Common myeloid progenitor, CD34-positive (primary cell): ENCODE data around the gene ARHGAP42.

ENCODE experiments used
- CTCF ChIA-PET: fragments of 350-600 bp; sonication (Branson Sonifier 250); formaldehyde crosslinking; loops from one replicate; lab custom pipeline; 2021; ENCODE audit warnings: antibody characterized with exemption; lab: Charles Lee
- POLR2A ChIA-PET: fragments of 350-600 bp; sonication (Branson Sonifier 250); formaldehyde crosslinking; loops from one replicate; lab custom pipeline; 2021; ENCODE audit warnings: antibody characterized with exemption; lab: Charles Lee
- DNase-seq, 3 donors: peaks; one replicate each; pipeline versions ENCODE4 v3.0.0 to v3.0.0-alpha.2; 2013
- H3K27ac ChIP-seq, 2 experiments: 1 replicate in 1 of 2; 2 replicates in 1 of 2; pipeline ENCODE4 v1.7.0; 2013; ENCODE audit warnings: inconsistent platforms in 2 of 2, low read length in 2 of 2, mild to moderate bottlenecking in 2 of 2, low read depth in 1 of 2, moderate library complexity in 1 of 2; ENCODE audit not compliant: severe bottlenecking in 2 of 2, insufficient read depth in 1 of 2, poor library complexity in 1 of 2
- H3K27me3 ChIP-seq, 5 experiments: replicated peaks in 2 of 5; 1 replicate in 3 of 5; 2 replicates in 2 of 5; pipeline versions ENCODE4 v1.6.1 to v1.7.0; 2013; ENCODE audit warnings: low read length in 4 of 5, mild to moderate bottlenecking in 2 of 5, moderate library complexity in 2 of 5, inconsistent platforms in 1 of 5; ENCODE audit not compliant: insufficient read depth in 5 of 5, control insufficient read depth in 4 of 5
- H3K36me3 ChIP-seq, 4 experiments: 1 replicate in 2 of 4; 2 replicates in 2 of 4; pipeline versions ENCODE4 v1.6.1 to v1.7.0; 2013; ENCODE audit warnings: low read length in 3 of 4, control low read depth in 1 of 4, mild to moderate bottlenecking in 1 of 4; ENCODE audit not compliant: control insufficient read depth in 4 of 4, insufficient read depth in 4 of 4
- H3K4me1 ChIP-seq, 4 experiments: 1 replicate in 3 of 4; 2 replicates in 1 of 4; pipeline versions ENCODE4 v1.6.1 to v1.7.1; 2013; ENCODE audit warnings: low read length in 3 of 4, mild to moderate bottlenecking in 3 of 4, control low read depth in 1 of 4, inconsistent platforms in 1 of 4, moderate library complexity in 1 of 4; ENCODE audit not compliant: control insufficient read depth in 4 of 4, insufficient read depth in 4 of 4; ENCODE audit errors: control extremely low read depth in 1 of 4
- H3K4me3 ChIP-seq, 7 experiments: 1 replicate in 4 of 7; 2 replicates in 3 of 7; pipeline versions ENCODE4 v1.5.1 to v1.7.0; 2013; ENCODE audit warnings: mild to moderate bottlenecking in 7 of 7, low read length in 6 of 7, moderate library complexity in 6 of 7, inconsistent platforms in 2 of 7, low read depth in 2 of 7, control low read depth in 1 of 7; ENCODE audit not compliant: insufficient read depth in 4 of 7, control insufficient read depth in 1 of 7; ENCODE audit errors: extremely low read depth in 1 of 7
- H3K9me3 ChIP-seq, 5 experiments: 1 replicate in 4 of 5; 2 replicates in 1 of 5; pipeline versions ENCODE4 v1.6.1 to v1.7.1; 2013; ENCODE audit warnings: low read length in 4 of 5, mild to moderate bottlenecking in 2 of 5, inconsistent platforms in 1 of 5, low read depth in 1 of 5, moderate library complexity in 1 of 5; ENCODE audit not compliant: control insufficient read depth in 4 of 5, insufficient read depth in 2 of 5; ENCODE audit errors: control extremely low read depth in 1 of 5
- WGBS: methylation state at CpG from one replicate; pipeline ENCODE4 v1.1.5; 2013; ENCODE audit not compliant: insufficient coverage; 5-methylcytosine and 5-hydroxymethylcytosine counted together

ARHGAP42 gene

DNA sequence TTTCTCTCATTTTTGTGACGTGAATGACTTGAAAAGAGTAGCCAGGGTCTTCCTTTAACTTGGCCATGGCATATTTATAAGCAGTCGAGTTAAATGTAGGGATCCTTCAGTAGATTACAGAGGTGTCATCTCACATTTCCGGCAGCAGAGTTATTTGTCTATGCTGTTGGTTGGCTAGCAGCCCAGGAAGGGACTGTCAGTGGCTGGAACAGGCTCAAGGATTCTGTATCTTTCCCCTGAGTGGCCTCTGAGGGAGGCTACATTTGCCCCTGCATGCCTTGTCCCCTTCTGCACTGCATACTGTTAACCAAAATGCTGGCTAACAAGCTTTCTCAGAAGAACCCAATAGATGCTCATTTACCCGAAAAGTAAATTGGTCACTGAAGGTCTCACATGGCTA is 254.9 kb downstream of the ARHGAP42 start:
- Histone ChIP-seq H3K27ac (no peak overlapping the region), H3K27me3 (no peaks in the 10 kb centered on the region), H3K4me1 (no peaks in the 10 kb centered on the region), H3K36me3 (no peaks in the 10 kb centered on the region), H3K9me3 (peaks cover 0 to 1% (median 0%) of the 10 kb centered on the region in 5 experiments), H3K4me3 (no peak overlapping the region)
- 100% methylated on average over 4 of the region's 4 CpGs for WGBS
- DNase-seq: no peak
- ChIA-PET POLR2A (no interaction called here), CTCF (no interaction called here)

DNA sequence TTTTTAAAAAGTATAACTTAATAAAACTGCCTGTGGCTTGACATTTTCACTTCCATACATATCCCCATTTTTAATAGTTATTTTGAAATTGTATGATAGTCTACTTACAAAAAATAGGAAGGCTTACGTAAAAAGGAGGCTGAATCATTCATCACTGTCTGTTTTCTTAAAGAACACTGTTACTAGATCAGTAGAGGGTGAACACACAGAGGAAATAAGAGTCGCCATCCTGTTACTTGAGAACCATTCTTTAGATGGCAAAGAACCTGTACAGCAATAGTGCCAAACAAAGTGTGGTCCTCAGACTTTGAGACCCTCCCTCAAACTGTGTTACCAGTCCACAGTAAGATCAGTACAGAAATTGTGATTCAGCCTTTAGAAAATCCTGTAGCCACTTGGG is 261.8 kb downstream of the ARHGAP42 start:
- Histone ChIP-seq H3K36me3 (no peaks in the 10 kb centered on the region), H3K27me3 (no peaks in the 10 kb centered on the region), H3K9me3 (peaks cover 0 to 1% (median 0%) of the 10 kb centered on the region in 5 experiments), H3K4me3 (no peak overlapping the region), H3K4me1 (no peaks in the 10 kb centered on the region), H3K27ac (no peak overlapping the region)
- 100% methylated on average over 1 of the region's 2 CpGs for WGBS
- DNase-seq: no peak
- POLR2A ChIA-PET: no interaction called here
- CTCF ChIA-PET: no interaction called here

DNA sequence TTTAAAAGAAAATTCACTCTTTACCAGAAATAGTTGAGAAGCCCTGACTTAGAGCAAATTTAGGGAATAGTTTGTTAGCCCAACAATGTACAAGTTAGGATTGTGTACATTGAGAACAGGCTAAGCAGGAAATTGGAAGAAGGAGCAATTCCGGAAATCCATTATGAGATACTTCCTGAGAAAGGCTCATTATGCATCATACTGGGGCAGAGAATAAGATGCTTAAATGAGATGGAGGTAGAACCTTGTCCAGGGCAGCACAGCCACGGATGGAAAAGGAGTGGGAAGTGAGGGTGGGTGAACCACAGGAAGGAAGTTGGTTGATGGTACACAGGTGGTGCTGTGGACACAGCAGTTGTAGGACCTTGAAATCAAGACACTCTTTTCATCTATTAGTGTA is 262.4 kb downstream of the ARHGAP42 start:
- H3K4me1 ChIP-seq: no peaks in the 10 kb centered on the region
- ChIA-PET POLR2A (no interaction called here), CTCF (no interaction called here)
- 47% methylated on average over 2 of the region's 2 CpGs for WGBS
- H3K27me3 ChIP-seq: no peaks in the 10 kb centered on the region
- H3K4me3 ChIP-seq: no peak overlapping the region
- DNase-seq: no peak
- H3K36me3 ChIP-seq: no peaks in the 10 kb centered on the region
- no peak overlapping the region for H3K27ac ChIP-seq
- H3K9me3 ChIP-seq: peaks cover 0 to 1% (median 0%) of the 10 kb centered on the region in 5 experiments

DNA sequence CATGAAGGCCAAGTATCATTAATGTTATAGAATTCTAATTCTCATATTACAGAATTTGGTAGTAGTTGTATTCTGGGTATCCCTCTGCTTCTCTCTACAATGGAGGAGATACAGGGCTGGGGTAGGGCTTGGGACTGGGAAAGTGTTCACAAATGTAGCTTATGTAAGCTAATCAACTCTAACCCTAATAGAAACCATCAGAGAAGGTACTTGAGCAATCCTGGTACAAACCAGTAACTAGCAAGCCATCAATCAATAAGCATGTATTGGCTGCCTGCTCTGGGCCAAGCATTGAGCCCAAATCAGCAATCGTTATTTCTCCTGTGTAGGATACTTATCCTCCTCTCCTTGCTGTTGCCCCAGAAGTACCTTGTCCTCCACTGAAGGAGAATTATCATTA is 268.2 kb downstream of the ARHGAP42 start:
- no peak for DNase-seq
- no peaks in the 10 kb centered on the region for H3K27me3 ChIP-seq
- no CpG with 5 or more reads among the region's 1 CpG for WGBS
- no peak overlapping the region for H3K4me3 ChIP-seq
- H3K27ac ChIP-seq: no peak overlapping the region
- H3K9me3 ChIP-seq: no peaks in the 10 kb centered on the region
- ChIA-PET POLR2A (no interaction called here), CTCF (no interaction called here)
- H3K36me3 ChIP-seq: no peaks in the 10 kb centered on the region
- no peaks in the 10 kb centered on the region for H3K4me1 ChIP-seq

DNA sequence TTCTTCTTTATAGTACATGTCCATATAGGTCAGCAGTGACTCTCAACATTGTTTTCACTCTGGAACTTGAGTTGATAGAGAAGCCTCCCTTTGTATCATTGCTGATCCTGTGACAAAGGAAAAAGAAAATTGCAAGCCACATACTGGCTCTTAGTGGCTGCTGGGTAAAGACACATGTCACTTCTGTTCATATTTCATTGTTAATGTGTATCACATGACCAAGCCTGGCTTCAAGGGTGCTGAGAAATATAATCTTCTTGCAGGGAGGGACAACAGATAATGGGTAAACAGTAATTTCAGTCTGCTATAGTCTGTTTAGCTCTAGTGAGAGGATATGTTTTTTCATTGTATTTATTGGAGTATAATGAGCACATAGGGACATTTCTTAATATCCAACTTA is 269.3 kb downstream of the ARHGAP42 start:
- POLR2A ChIA-PET: no interaction called here
- H3K9me3 ChIP-seq: no peaks in the 10 kb centered on the region
- no peak overlapping the region for H3K4me3 ChIP-seq
- no peak overlapping the region for H3K27ac ChIP-seq
- H3K27me3 ChIP-seq: no peaks in the 10 kb centered on the region
- DNase-seq: no peak
- CTCF ChIA-PET: no interaction called here
- H3K4me1 ChIP-seq: no peaks in the 10 kb centered on the region
- no peaks in the 10 kb centered on the region for H3K36me3 ChIP-seq

- DNase-seq: no peak
- ChIA-PET POLR2A (no interaction called here), CTCF (no interaction called here)
- H3K9me3 ChIP-seq: no peaks in the 10 kb centered on the region
- H3K27me3 ChIP-seq: no peaks in the 10 kb centered on the region
- no peaks in the 10 kb centered on the region for H3K36me3 ChIP-seq
- H3K4me3 ChIP-seq: no peak overlapping the region
- no CpG with 5 or more reads among the region's 4 CpGs for WGBS
- no peaks in the 10 kb centered on the region for H3K4me1 ChIP-seq
- no peak overlapping the region for H3K27ac ChIP-seq
Measured at GRCh38 chr11:100957499-100957898, 270.4 kb downstream of the ARHGAP42 start.

DNA sequence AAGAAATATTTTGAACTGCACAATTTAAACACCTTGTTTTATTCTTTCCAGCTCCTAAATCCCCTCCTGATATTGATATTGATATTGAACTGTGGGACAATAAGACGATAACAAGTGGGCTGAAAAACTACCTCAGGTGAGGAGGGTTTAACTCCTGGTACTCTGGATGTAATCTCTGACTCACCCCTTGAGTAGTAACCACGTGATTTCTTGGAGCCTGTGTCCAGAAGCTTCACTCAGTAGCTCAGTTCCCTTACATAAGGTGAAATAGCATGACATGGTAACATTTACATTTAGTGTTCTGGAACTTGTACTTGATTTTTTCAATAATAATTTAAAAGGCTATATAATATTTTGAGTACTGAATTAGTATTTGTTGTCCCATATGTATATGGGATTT is 274.5 kb downstream of the ARHGAP42 start:
- H3K4me3 ChIP-seq: no peak overlapping the region
- WGBS: no CpG with 5 or more reads among the region's 2 CpGs
- H3K27me3 ChIP-seq: no peaks in the 10 kb centered on the region
- H3K27ac ChIP-seq: no peak overlapping the region
- DNase-seq: no peak
- H3K4me1 ChIP-seq: no peaks in the 10 kb centered on the region
- no peaks in the 10 kb centered on the region for H3K36me3 ChIP-seq
- CTCF ChIA-PET: interaction anchor here (1.4 kb wide), 1 partner anchor 8 kb away, joined by 3 read pairs; no protein-coding TSS in a partner anchor
- no peaks in the 10 kb centered on the region for H3K9me3 ChIP-seq
- POLR2A ChIA-PET: no interaction called here
